Measurements from ENCODE around the gene KREMEN2. TPM values are rescaled to one million over a fixed set of nuclear protein-coding genes. Genes with fewer than 3 reads are reported as not detected.

Gene KREMEN2
- total and polyA plus RNA-seq, 2 of the 4 experiments (the other 2 are of a cell fraction): 0.03 TPM; not detected in 1

DNA sequence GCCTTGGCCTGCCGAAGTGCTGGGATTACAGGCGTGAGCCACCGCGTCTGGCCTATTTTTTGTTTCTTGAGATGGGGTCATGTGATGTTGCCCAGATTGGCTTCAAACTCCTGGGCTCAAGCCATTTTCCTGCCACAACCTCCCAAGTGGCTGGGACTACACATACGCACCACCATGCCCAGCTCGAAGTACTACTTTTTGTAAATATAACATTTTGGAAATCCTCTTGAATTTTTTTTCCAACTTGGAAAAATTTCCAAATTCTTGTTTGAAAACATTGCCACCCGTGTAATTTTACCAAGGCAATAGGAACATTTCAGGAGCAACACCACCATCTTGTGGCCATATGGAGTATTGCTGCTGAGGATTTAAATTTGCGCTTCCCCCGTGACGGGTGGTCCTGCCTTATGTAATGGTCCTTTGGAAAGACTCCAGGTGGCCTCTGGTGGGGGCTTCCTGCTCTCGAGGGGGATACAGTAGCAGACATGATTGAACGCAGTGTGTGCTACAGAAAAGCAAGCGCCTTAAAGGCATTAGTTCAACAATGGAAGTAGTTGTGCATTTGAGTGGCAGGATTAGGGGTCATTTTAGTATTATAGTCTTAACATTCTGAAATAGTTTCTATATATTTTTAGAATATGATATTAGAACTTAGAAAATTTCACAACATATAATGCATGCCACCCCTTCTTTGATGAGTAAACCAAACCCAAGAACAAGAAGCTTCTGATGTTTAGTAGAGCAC, 44.4 kb upstream of the KREMEN2 start:
- no peak overlapping the region for H2BK120ac ChIP-seq (ENCODE audit: low read depth, low read length)
- intact Hi-C loops (cut with micrococcal nuclease) (loop anchor here (1.0 to 2.0 kb wide), 3 partner anchors 15 to 81 kb away; no protein-coding TSS in a partner anchor), dilution Hi-C loops (cut with HindIII; ENCODE audit: low sequenced_read_pairs, unreplicated experiment) (no loop called here), in situ Hi-C loops (cut with MboI; ENCODE audit: low sequenced_read_pairs) (loop anchor here (5.0 to 10.0 kb wide), 2 partner anchors 42 to 85 kb away; partner anchors contain the start of gene ZG16B)
- no peak overlapping the region for H3K4me2 ChIP-seq (ENCODE audit: low read depth, low read length)
- no peak overlapping the region for H2BK5ac ChIP-seq (ENCODE audit: low read depth, low read length, poor library complexity, severe bottlenecking)
- no peak overlapping the region for H2AK5ac ChIP-seq (ENCODE audit: low read depth, low read length)
- no CpG with 5 or more reads among the region's 13 CpGs for WGBS, 2 experiments (ENCODE audit: extremely low coverage in 2 of 2, insufficient read length in 1 of 2)
- TF ChIP-seq CHD1 (IDR thresholded peaks at IDR 0.05; ENCODE audit: low read depth, low read length) (no peak), CTCF (conservative IDR thresholded peaks at IDR 0.05; ENCODE audit: low read depth, low read length) (peak; percentile 91), RAD21 (IDR thresholded peaks at IDR 0.05; ENCODE audit: low read length) (peak; percentile 86), SMC3 (IDR thresholded peaks at IDR 0.05; ENCODE audit: low read depth, low read length) (peak; percentile 67)
- TF ChIP-seq, protein P1, sequence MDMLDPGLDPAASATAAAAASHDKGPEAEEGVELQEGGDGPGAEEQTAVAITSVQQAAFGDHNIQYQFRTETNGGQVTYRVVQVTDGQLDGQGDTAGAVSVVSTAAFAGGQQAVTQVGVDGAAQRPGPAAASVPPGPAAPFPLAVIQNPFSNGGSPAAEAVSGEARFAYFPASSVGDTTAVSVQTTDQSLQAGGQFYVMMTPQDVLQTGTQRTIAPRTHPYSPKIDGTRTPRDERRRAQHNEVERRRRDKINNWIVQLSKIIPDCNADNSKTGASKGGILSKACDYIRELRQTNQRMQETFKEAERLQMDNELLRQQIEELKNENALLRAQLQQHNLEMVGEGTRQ (IDR thresholded peaks at IDR 0.05; ENCODE audit: low read depth, low read length): peak; percentile 88
- H3K4me1 ChIP-seq (ENCODE audit: control insufficient read depth, insufficient read depth, low read length): peaks cover 5% of the 10 kb centered on the region
- peaks cover 5% of the 10 kb centered on the region; the same call in 1 of the 2 replicates for H4K20me1 ChIP-seq (ENCODE audit: insufficient read depth, low read length)
- peak overlapping the region; percentile 35 for H2AFZ ChIP-seq (replicated peaks; ENCODE audit: low read length, poor library complexity)
- no peak overlapping the region for H3K56ac ChIP-seq (ENCODE audit: extremely low read depth, insufficient read depth, low read length)
- H3K18ac ChIP-seq (ENCODE audit: low read depth, low read length): no peak overlapping the region
- H3K9ac ChIP-seq (ENCODE audit: low read depth, low read length): no peak overlapping the region
- POLR2A ChIA-PET (ENCODE audit: unreplicated experiment): no interaction called here
- no peak overlapping the region for H2BK20ac ChIP-seq (ENCODE audit: low read depth, low read length)
- no peak overlapping the region for H3K23ac ChIP-seq (ENCODE audit: low read depth, low read length)
- H3K9me3 ChIP-seq (ENCODE audit: control insufficient read depth, insufficient read depth, low read length): no peaks in the 10 kb centered on the region
- DNase-seq (peak; percentile 74), ATAC-seq (ENCODE audit: low read depth) (peak; percentile 86)
- no peak overlapping the region for H3K14ac ChIP-seq (replicated peaks; ENCODE audit: low read depth, low read length)
- no peak overlapping the region for H3K4me3 ChIP-seq (ENCODE audit: insufficient read depth, low read depth, low read length)
- no peak overlapping the region for H4K8ac ChIP-seq (ENCODE audit: low read depth in 2 of 2, low read length in 2 of 2)
- no peaks in the 10 kb centered on the region for H3K9me1 ChIP-seq (ENCODE audit: insufficient read depth, low read length)
- no peak overlapping the region for H2AK9ac ChIP-seq (replicated peaks; ENCODE audit: low read depth, low read length, poor library complexity)
- peaks cover 5 to 38% of the 10 kb centered on the region in 2 experiments; a peak in 3 of 4 replicates for H3K79me1 ChIP-seq (ENCODE audit: low read depth in 1 of 2, low read length in 2 of 2)
- no peak overlapping the region for H3K27ac ChIP-seq (ENCODE audit: insufficient read depth, low read length)
- no peak overlapping the region for H4K91ac ChIP-seq (ENCODE audit: insufficient read depth, low read depth, low read length)
- H3K27me3 ChIP-seq (ENCODE audit: control insufficient read depth, insufficient read depth, low read length): no peaks in the 10 kb centered on the region
- H4K5ac ChIP-seq (ENCODE audit: low read depth, low read length): no peak overlapping the region
- CTCF ChIA-PET: interaction anchor here (0.6 to 0.9 kb wide), 2 partner anchors 81 to 147 kb away, joined by 3 read pairs; no protein-coding TSS in a partner anchor
- no peak overlapping the region for H2BK15ac ChIP-seq (ENCODE audit: low read depth, low read length)
- peaks cover 19% of the 10 kb centered on the region for H3K36me3 ChIP-seq (ENCODE audit: control insufficient read depth, insufficient read depth, low read length)
- no TSS peak for BruUV-seq (replicated peaks)
- no peak overlapping the region for H3K4ac ChIP-seq (ENCODE audit: low read depth, low read length)
